GM12891 (cell line): Measurements from ENCODE around the gene TLN1.

Experiments used
- POLR2A ChIP-seq: IDR thresholded peaks from 2 replicates; pipeline ENCODE4 v1.6.1; 2011; ENCODE audit warnings: low read depth, low read length, control low read depth
- POLR2AphosphoS5 ChIP-seq: IDR thresholded peaks from 2 replicates; pipeline ENCODE4 v1.6.1; 2011; ENCODE audit warnings: low read depth, low read length, control low read depth

- TF ChIP-seq POLR2AphosphoS5 (0 out of 2 replicates have a peak, but pooled peaks have one; percentile 48), POLR2A (peak; percentile 44; the same call in 1 of the 2 replicates)
Observed at GRCh38 chr9:35689542-35690293, 42.3 kb downstream of the TLN1 start, which contains the start of gene TPM2.
